ENCODE data around the gene ZFAND3.

ZFAND3 gene

DNA sequence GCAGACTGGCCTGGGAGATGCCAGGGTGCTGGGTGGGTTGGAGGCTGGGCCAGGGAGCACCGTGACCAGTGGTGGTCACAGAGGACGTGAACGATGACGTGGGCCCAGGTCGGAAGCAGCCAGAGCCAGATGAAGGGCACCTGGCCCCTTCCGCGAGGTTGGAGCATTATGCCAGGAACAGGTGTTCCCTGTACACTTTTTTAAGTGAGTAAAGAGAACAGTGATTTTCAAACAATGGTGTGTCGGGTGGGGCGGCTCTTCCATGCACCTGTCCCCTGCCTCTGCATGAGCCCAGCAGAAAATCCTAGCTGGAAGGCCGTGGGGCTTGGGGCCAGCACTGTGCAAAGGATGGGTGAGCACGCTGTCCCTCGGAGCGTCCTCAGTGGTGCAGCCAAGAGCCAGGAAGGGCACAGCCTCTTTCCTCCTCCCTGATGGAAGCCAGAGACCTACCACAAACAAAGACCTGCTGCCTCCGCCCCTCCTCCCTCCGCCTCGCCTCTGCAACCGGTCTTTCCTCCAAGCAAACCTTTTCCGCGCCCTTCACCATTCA, 350.5 kb downstream of the ZFAND3 start:
- DNase-seq (ENCODE audit: low read depth), result no peak

DNA sequence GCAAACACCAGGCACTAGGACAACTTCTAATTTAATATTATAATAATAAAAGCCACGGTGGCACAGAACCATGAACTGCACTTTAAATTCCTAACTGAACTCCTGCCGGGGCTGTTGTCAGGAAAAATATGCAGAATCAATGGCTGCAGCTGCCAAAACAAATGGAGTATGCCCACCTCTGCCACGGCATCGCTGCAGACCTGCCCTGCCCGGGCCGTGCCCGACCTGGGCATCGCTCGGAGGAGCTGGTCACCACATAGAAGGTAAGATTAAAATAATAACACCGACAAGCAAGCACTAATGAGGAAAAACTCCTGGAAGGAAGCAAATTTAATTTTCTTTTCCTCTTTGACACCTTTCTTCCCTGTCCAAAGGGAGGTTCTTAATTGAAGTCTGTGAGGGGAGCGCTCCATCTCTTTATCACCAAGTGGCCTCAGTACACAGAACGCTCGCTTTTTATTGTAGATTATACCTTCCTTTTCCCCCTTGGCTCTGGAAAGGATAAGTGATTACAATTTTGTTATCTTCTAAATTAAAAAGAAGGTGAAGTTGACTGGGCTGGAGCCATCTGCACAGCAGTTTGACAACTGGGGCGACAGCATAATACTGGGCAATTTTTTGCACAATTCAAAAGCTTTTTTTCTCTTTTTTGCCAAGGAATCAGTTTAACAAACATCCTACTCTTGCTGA, 351.3 kb downstream of the ZFAND3 start:
- no peak for DNase-seq (ENCODE audit: low read depth)

DNA sequence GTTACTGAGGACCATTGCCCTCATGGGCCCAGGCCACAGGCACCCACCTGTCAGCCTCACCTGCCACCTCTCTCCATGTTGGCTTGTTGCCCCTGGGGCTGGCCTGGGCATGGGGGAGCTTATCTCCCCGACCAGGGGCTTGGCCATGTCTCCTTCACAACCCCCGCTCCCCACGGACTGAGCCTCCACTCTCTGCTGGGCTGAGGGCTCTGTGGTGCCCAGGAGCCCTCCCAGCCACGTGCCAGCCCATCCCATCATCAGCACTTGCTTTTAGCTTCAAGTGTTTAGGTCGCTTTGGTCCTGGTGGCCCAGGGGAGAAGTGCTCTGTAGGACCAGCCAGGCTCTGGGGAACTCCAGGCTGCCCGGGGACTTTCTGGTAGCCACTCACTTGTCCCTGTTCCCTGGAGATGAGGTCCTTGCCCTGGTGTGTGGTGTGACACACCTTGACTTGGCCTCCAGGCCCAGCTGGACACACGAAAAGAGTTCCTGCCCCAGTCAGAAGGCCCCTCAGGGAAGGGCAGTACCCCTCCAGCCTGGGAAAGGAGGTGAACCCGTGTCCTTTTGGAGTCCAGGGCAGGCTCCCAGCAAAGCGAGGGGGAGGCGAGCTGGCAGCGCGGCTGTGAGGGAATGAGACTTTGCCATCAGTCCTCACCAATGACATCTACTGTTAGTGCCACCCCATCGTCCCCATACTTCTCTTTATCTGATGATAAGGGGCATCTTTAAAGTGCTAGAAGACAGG, 352.6 kb downstream of the ZFAND3 start:
- no peak for DNase-seq (ENCODE audit: low read depth)

DNA sequence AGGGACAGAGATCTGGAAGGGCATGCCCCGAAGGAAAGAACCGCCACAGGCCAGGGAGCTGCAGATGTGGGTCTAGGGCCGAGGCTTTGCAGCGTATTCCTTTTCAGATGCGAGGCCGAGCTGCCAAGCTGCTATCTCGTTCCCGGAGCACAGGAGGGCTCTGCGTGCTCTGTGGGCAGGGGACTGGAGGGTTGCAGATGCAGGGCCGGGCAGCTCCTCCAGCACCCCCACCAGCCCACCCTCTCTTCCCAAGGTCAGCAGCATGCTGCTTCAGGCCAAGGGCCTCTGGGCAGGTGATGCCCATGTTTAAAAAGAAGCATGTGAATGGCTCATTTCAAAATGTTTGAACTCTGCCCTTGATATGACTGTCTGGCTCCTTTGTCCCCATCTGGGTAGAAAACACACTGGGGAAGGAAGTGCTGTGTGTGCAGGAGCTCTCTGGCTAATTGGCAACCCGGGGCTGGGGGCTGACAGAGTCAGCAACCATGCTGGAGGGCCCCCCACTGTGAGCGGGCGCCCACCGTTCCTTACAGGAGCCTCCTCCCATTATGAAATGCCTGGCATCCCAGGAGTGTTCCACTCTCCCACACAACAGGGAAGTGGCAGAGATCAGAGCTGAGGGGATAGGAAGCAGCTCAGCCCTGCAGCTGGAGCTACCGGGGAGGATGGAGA, 353.3 kb downstream of the ZFAND3 start:
- no peak for DNase-seq (ENCODE audit: low read depth)

DNA sequence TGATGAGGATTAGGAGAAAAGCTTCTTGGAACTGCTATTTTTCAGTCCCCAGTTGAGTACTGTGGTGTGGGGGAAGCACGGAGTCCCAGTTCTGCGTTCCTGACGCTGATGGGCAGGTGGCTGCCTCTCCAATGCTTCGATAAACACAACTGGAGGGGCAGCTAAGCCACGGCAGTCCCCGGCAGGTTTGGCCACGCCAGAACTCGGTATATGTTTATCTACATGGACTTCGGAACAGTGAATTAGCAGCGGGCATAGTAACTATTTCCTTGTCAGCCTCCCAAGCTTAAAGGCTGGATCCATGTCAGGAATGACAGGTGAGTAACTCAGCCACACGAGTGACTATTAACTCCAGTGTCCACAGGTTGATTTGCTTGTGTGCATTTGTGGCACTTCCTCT, 354.4 kb downstream of the ZFAND3 start:
- DNase-seq (ENCODE audit: low read depth), result no peak

DNA sequence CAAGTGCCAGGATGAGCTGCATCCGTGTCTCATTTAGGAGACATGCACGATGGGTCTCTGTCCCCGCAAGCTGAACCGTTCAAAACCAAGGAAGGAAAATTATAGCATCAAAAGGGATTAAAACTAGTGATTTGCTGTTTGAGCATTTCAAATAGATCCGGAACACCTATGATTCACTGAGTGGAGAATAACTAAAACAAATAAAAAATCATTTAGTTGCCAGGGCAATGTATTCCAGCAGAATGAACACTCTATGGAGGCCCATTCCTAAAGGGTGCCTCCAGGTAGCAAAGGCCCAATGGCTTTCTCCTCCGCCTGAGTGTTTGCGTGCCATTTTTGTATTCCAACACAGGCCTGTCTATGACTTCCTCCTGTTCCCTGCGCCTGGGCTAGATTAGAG, 354.8 kb downstream of the ZFAND3 start:
- no peak for DNase-seq (ENCODE audit: low read depth)

DNA sequence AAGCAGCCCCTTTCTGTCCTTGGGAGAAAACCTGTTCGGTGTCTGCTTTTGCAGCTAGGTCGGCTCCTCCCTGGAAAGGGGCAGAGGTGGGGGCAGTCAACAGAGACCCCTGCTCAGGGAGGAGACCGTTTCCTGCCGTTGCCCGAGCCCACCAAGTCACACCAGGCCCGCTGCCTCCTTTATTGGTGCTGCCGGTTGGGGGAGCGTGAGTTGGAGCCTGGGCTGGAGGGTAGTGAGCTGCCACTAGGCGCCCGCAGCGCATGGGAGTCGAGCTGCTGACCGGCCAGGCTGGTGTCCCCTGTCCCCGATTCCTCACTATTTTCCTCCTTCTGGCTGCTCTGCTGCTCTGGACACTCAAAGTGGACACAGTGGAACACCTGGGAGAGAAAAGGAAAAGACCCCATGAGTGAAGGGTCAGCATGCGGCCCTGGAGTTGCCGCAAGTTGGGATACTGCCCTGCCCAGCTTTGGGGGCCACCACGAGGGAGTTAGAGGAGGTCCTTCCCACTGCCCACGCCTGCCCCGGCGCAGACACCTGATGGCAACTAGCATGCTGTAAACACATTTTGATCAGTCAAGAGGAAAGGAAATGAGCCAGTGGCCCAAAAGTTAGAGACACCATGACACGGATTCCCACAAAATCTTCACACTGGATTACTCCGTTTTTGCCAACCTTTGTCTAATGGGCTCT, 355.4 kb downstream of the ZFAND3 start:
- no peak for DNase-seq (ENCODE audit: low read depth)

DNA sequence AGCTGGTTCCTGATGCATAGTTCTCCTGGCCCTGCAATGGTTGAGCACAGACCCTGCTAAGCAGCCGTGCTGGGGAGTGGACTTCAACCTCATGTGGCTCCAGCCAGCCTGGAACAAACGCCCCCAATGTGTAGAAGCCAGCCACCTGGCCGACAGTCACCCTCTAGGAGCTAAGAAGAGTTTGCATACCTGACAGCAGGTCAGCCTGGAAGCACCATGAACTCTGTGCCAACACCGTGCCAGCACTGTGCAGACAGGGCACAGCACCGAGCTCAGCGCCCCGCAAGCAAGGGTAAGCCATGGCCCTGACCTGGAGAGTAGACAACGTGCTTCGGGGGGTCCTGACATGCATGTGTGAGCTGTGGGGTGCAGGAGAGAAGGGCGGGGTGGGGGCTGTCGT, 356.3 kb downstream of the ZFAND3 start:
- DNase-seq (ENCODE audit: low read depth), result no peak

DNA sequence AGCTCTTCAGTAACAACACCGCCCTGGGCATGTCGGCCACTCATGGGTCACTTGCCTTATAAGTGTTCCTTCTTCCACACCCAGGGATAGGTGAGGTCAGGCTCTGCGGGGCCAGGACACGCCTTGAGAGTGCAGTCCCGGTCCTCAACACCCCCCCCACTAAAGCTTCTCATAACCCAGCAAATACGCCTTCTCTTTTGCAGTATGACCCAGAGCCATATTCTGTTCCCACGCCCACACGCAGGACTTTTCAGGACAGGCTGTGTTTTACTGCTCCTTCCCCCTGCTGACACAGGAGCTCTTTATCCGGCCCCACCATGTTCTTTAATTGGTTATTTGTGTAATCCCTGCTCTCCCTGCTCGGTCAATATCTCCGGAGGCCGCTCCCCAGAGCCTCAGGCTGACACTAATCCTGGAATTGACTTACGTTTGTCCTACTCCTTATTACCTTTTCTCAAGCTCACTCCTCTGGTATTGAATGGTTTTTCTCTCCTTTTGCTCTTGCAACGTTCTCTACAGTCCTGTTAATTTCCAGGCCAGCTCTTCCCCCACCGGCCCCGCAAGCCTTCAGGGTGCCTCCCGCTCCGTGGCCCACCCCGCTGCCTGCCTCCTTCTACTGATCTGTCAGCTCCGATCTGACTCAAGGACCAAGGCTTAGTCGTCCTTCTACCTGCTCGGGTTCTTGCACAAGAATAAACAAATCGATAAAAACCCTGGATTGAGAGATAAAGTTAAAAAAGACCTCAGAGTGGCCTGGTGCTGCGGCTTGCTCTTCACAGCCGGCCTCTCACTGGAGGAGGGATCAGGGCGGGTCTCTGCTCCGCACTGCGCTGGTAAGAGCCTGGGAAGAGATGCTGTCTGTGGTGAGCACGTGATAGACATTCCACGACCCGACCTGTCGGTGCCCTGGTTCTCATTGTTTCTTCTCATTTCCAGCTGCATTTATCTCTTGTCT, 357.5 kb downstream of the ZFAND3 start:
- no peak for DNase-seq (ENCODE audit: low read depth)

DNA sequence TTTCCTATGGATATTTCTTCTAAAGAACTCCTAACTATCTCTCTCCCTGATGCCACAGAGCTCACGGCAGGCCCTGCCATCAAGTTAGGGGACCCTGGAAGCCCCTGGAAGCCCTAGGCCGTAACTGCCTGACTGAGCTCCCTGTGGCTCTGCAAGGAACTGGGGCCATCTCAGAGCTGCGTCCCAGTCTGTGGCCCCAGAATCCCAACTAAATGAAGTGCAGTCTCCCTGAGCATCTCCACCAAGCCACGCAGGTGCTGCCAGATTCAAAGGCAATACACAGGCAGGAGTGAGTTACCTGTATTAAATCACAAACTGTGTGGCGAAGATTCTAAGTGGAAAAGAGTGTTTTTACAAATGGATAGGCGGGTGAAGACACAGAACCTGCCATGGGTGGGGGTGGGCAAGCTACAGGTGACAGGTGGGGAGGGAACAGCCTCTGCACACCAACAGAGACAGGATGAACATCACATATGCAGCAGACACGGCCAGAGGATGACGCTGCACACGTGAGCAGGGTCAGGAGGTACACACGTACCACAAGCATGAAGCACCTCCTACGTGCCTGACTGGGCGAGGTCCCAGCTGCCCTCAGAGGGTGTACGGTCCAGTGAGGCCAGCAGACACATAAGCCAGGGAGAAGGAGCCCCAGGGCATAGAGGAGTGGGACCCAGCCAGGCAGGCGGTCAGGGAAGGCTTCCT, 358.5 kb downstream of the ZFAND3 start:
- no peak for DNase-seq (ENCODE audit: low read depth)

DNA sequence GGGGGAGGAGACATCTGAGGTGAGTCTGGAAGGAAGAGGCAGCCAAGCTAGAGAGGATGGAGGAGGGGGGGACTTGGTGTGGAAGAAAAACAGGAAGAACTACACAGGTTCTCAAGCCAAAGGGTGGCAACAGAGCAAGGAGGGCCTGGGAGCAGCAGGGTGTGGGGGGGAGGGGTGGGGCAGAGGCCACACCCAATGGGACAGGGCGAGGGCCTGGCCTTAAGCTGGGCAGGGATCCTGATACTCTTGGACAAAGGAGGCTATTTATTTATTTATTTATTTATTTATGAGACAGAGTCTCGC, 359.0 kb downstream of the ZFAND3 start:
- DNase-seq (ENCODE audit: low read depth), result no peak

DNA sequence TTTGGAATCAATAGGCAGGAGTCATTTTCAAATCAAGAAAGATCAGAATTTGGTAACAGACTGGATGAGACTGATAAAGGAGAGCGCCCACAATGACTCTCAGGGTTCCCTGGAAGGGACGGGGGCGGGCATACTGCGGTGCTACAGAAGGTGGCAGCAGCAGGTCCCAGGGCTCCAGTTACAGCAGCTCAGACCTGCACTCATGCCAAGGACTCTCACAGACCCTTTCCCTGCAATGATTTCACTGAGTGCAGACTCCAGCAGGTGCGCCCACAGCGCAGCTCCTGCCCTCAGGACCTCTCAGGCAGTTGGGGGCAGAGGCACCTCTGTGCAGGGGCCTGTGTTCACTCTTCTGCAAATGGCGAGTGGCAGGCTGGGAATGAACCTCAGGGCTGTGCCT, 359.8 kb downstream of the ZFAND3 start:
- no peak for DNase-seq (ENCODE audit: low read depth)

DNA sequence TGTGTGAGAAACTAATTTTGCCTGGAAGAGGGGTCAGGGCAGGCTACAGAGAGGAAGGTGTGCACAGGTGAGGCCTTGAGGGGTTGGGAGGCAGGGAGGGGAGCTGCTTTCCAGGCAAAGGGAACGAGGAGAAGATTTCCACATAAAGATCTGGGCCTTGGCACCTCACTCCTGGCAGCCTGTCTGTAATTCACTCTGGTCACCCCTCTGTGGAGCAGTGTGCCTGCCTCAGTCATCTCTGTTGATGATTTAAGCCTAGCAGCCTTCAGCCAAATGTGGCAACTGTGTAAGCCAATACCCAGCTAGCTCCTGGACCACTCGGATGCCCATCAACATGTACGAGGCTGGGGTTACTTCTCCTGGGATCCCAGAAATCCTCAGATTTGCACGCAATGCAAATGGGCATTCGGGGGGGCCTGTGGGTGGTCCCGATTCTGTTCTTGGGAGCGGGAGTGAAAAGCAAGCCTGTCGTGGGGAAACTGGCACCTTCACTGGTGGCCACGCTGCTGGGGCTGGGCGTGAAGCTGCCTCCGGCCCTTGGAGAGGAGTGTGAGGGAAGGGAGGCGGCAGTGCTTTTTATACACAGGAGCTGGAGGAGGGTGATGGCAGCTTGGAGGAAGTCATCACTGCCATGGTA, 360.4 kb downstream of the ZFAND3 start:
- no peak for DNase-seq (ENCODE audit: low read depth)

DNA sequence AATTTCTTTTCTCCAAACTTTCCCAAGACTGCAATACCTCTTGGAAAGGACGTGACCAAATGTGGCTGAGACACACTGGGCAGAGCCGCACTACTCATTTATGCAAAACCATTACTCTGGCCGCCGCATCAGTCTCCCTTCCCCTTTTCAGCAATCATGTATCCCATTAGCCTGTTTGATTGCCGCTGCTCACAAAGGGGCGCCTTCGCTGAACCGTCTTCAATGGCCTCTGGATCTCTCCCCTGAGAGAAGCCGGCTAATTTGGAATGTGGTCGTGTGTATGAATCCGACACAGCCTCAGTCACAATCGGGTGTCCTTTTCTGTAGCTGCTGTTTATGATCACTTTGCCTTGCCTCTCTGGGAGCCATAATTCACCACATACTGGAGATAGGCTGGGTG, 361.1 kb downstream of the ZFAND3 start:
- DNase-seq (ENCODE audit: low read depth), result no peak

DNA sequence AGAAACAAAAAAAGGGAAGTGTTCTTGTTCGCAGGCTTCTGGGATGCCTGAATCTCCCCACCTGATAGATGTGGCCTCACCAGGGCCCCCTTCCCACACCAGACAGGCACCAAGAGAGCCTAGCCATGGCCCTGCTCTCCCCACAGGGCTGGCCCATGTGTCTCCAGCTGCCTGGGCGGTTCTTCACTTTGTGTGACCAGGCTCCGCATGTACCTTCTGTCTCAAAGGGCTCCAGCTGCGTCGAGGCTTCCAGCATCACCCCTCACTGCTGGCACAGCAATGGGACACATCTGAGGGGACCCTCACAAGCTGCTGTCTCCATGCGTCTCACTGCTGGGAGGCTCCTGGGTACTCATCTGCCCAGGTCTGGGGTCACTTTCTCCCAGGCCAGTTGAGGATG, 362.9 kb downstream of the ZFAND3 start:
- DNase-seq (ENCODE audit: low read depth), result no peak

DNA sequence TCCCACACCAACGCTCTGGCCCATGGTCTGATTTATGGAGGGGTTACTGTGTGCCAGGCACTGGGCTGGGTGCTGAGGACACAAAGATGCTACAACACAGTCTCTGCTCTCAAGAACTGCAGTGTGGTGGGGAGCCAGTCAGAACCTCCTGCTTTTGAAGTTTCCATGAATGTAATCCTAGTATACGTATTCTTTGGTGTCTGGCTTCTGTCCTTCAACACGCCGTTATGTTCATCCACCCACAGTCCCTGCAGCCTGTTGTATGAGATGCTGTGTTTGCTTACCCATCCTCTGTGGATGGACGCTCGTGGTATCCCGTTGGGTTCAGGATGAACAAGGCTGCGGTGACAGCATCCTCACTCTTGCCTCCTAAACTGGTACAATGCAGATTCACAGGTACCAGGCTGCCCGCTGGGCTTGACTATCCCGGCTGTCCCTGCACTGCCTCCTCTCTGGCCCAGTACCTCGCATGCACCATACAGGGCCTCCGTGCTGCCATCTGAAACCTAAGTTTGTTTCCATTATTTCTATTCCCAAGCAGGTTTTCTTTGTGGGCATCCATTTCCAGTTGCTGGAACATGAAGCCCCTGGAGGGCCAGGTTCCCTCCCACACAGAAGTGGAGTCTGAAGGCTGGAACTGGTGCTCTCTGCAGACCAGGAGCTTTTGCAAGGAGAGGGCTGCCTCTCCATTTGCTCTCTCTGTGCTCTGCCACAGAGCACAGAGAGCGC, 364.5 kb downstream of the ZFAND3 start:
- DNase-seq (ENCODE audit: low read depth), result no peak

DNA sequence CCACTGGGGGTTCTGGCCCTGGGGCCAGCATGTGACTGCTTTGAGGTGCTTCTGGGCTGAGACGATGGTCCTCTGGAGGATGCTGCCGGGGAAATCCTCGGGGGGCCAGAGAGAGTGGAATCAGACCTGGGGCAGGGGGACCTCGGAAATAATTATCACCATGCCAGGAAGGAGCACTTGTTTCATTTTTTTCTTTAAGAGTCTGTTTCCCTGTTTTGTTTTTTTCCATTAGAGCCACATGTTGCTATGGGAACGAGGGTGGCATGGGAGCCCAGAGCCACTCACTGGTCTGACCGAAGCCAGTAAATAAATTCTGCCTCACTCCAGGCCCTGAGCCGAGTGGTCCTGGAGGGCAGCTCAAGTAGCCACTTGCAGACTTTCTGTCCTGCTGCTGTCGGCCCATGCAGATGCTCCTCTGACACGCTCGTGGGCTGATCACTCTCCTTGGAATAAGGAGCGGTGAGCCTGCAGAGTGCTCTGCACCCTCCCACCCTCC, 365.1 kb downstream of the ZFAND3 start:
- no peak for DNase-seq (ENCODE audit: low read depth)

DNA sequence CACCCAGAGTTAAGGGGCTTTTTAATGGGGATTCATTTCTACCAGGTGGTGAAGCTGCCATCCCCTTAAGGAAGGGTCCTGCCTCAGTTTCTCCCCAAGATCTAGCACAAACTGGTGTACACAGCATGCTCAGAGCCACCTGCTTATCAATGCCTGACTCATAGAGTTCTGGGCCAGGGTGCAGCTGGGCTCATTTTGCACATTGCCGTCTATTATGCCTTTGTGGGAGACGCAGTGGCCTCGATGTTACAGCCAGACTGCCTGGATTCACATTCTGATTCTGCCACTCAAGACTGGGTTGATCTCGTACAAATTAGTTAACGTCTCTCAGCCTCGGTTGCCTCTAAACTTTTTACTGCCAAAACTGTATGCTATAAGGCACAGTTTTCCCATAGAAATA, 365.7 kb downstream of the ZFAND3 start:
- no peak for DNase-seq (ENCODE audit: low read depth)

DNA sequence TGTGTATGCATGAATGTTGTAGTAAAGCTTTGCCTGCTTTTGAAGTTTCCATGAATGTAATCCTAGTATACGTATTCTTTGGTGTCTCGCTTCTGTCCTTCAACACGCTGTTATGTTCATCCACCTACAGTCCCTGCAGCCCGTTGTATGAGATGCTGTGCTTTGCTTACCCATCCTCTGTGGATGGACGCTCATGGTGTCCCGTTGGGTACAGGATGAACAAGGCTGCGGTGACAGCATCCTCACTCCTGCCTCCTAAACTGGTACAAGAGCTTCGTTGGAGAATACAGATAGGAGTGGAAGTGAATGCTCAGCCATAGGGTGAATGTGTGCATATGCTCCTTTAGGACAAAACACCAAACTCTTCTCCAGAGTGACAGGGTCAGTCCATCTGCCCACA, 366.2 kb downstream of the ZFAND3 start:
- no peak for DNase-seq (ENCODE audit: low read depth)

DNA sequence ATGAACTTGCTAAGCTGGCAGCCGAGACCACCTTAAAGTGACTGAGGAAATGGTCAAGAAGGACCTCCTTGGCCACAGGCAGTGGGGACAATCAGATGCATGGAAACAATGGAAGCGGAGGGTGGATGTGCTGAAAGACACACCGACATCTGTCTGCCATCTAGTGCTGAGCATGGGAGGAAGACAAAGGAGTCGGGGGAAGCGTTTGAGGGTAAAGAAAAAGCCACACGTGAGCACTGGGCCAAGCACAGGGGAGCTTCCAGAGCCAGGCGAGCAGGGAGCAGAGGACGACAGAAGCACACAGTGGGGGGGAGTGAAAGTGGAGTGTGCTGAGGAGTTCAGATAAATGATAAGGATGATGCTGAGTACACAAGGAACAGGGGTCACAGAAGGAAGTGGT, 367.8 kb downstream of the ZFAND3 start:
- DNase-seq (ENCODE audit: low read depth), result no peak

Data from T-helper 22 cell (primary cell).